Muscle layer of duodenum (tissue), 2 donors: Measurements from ENCODE around the gene DAZAP2.

Experiments used
- H3K27ac ChIP-seq: one replicate; pipeline ENCODE4 v1.7.0; 2013; ENCODE audit warnings: mild to moderate bottlenecking, low read length
- H3K27me3 ChIP-seq: one replicate; pipeline ENCODE4 v1.7.0; 2013; ENCODE audit warnings: low read depth, mild to moderate bottlenecking, control low read depth, low read length
- H3K36me3 ChIP-seq, 2 donors: one replicate each; pipeline ENCODE4 v1.7.0; 2013; ENCODE audit warnings: low read length in 2 of 2, control low read depth in 1 of 2, mild to moderate bottlenecking in 1 of 2; ENCODE audit not compliant: insufficient read depth in 2 of 2, control insufficient read depth in 1 of 2
- H3K4me1 ChIP-seq, 2 donors: one replicate each; pipeline ENCODE4 v1.7.0; 2013; ENCODE audit warnings: low read length in 2 of 2, mild to moderate bottlenecking in 2 of 2, control low read depth in 1 of 2, moderate library complexity in 1 of 2; ENCODE audit not compliant: insufficient read depth in 2 of 2, control insufficient read depth in 1 of 2
- H3K4me3 ChIP-seq, 2 donors: one replicate each; pipeline ENCODE4 v1.7.0; 2013; ENCODE audit warnings: low read length in 2 of 2, low read depth in 1 of 2, mild to moderate bottlenecking in 1 of 2
- H3K9me3 ChIP-seq, 2 donors: one replicate each; pipeline ENCODE4 v1.7.0; 2013; ENCODE audit warnings: low read length in 2 of 2, control low read depth in 1 of 2, mild to moderate bottlenecking in 1 of 2; ENCODE audit not compliant: control insufficient read depth in 1 of 2
- donor health status: healthy.

DAZAP2 gene

DNA sequence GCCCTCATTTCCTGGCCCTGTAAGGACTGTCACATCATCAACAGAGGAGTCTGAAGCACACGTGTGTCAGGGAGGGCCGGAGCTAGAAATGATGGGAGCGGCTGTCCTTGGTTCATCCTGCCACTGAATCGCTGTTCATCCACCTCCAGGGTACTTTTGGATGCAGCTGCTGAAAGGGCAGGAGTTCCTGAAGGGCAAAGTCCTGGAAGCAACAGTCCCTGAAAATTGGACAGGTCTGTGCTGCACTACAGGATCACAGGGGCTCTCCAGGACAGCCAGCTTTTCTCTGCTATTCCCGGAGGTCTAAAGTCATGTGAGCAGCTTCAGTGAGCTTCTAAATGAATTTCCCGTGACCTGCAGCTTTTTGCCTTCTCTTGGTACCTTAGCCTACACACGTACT, 38.5 kb upstream of the DAZAP2 start:
- Histone ChIP-seq H3K27me3 (no peaks in the 10 kb centered on the region), H3K4me3 (no peak overlapping the region), H3K36me3 (peaks cover 0 to 20% of the 10 kb centered on the region in 2 donors), H3K4me1 (no peaks in the 10 kb centered on the region), H3K9me3 (no peaks in the 10 kb centered on the region), H3K27ac (no peak overlapping the region)

DNA sequence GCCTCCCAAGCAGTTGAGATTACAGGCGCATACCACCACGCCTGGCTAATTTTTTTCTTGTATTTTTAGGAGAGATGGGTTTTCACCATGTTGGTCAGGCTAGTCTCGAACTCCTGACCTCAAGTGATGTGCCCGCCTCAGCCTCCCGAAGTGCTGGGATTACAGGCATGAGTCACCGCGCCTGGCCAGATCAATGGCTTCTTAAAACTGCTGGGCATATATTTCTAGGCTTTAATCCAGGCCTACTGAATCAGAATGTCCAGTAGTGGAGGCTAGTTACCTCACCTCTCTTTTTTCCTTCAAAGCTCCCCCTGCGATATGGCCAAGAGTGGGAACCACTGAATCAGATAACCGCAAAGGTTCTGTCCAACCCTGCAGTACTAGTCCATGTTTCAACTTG, 37.8 kb upstream of the DAZAP2 start:
- H3K4me3 ChIP-seq, result no peak overlapping the region
- no peak overlapping the region for H3K27ac ChIP-seq
- no peaks in the 10 kb centered on the region for H3K4me1 ChIP-seq
- peaks cover 0 to 20% of the 10 kb centered on the region in 2 donors for H3K36me3 ChIP-seq
- no peaks in the 10 kb centered on the region for H3K27me3 ChIP-seq
- H3K9me3 ChIP-seq, result no peaks in the 10 kb centered on the region

DNA sequence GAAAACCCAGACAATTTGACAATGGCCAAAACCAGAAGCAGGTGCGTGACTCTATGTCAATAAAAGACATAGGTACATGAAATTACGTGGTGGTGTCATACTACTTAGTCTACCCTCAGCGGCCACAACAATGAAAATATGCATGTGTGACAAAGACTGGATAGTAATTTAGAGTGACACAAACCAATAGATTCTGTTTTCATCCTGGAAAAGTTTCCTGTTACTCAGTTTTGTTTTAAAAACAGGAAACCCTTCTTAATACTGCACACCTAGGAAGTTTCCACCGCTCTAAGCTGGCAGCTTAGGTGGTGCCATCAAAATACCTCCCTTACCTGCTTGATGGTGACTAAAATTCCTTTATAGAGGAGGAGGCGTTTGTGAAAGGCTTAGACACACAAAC, 35.9 kb upstream of the DAZAP2 start:
- Histone ChIP-seq H3K9me3 (no peaks in the 10 kb centered on the region), H3K4me3 (no peak overlapping the region), H3K4me1 (no peaks in the 10 kb centered on the region), H3K27ac (no peak overlapping the region), H3K36me3 (peaks cover 0 to 13% of the 10 kb centered on the region in 2 donors), H3K27me3 (no peaks in the 10 kb centered on the region)

DNA sequence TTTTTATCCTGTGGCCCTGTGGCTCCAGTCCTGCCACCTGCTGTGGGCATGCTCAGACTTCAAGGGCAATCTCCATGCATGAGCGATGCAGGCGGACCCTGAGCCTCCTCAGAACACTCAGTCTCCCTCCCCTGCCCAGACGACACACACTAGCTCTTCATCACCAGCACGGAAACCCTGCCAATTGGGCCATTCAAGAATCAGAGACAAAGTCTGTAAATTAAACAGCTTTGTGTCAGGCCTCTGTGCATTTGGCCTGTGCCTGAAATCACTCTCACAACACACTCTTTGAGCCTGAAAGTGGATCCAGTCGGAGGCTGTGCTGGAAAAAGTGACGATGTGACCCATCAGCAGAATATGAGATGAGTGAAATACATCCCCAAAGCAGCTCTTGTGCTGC, 33.3 kb upstream of the DAZAP2 start:
- Histone ChIP-seq H3K4me3 (no peak overlapping the region), H3K27me3 (no peaks in the 10 kb centered on the region), H3K27ac (no peak overlapping the region), H3K36me3 (peaks cover 0 to 8% of the 10 kb centered on the region in 2 donors), H3K9me3 (no peaks in the 10 kb centered on the region), H3K4me1 (no peaks in the 10 kb centered on the region)

DNA sequence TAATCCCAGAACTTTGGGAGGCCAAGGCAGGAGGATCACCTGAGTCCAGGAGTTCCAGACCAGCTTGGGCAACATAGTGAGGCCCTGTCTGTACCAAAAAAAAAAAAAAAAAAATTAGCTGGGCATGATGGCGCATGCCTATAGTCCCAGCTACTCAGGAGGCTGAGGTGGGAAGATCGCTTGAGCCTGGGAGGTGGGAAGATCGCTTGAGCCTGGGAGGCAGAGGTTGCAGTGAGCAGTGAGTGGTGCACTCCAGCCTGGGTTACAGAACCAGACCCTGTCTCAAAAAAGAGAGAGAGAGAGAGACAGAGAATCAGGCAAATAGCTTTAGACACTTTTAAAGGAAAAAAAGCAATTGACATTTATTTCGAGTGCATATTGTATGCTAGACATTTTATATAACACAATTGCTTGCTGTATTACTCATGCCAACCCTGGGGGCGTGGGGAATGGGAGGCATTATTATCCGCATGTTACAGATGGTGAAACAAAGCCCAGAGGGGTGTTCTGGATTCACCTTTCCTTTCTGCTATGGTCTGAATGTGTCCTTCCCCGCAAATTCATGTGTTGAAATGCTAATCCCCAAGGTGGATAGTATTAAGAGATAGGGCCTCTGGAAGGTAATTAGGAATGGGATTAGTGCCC, 30.5 kb upstream of the DAZAP2 start:
- no peak overlapping the region for H3K4me3 ChIP-seq
- H3K27me3 ChIP-seq, result no peaks in the 10 kb centered on the region
- peaks cover 0 to 1% of the 10 kb centered on the region in 2 donors for H3K36me3 ChIP-seq
- H3K4me1 ChIP-seq, result no peaks in the 10 kb centered on the region
- no peak overlapping the region for H3K27ac ChIP-seq
- no peaks in the 10 kb centered on the region for H3K9me3 ChIP-seq

DNA sequence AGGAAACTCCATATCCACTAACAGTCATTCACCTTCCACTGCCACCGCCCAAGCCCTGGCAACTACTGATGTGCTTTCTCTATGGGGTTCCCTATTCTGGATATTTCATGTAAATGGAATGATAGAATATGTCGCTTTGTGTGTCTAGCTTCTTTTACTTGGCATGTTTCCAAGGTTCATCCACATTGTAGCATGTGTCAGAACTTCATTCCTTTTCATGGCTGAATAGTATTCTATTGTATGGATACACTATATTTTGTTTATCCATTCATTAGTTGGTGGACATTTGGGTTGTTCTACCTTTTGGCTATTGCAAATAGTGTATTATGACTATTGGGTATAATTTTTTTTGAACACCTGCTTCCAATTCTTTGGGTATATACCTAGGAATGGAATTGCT, 29.4 kb upstream of the DAZAP2 start:
- Histone ChIP-seq H3K4me1 (no peaks in the 10 kb centered on the region), H3K27ac (no peak overlapping the region), H3K4me3 (no peak overlapping the region), H3K27me3 (no peaks in the 10 kb centered on the region), H3K36me3 (no peaks in the 10 kb centered on the region), H3K9me3 (no peaks in the 10 kb centered on the region)

DNA sequence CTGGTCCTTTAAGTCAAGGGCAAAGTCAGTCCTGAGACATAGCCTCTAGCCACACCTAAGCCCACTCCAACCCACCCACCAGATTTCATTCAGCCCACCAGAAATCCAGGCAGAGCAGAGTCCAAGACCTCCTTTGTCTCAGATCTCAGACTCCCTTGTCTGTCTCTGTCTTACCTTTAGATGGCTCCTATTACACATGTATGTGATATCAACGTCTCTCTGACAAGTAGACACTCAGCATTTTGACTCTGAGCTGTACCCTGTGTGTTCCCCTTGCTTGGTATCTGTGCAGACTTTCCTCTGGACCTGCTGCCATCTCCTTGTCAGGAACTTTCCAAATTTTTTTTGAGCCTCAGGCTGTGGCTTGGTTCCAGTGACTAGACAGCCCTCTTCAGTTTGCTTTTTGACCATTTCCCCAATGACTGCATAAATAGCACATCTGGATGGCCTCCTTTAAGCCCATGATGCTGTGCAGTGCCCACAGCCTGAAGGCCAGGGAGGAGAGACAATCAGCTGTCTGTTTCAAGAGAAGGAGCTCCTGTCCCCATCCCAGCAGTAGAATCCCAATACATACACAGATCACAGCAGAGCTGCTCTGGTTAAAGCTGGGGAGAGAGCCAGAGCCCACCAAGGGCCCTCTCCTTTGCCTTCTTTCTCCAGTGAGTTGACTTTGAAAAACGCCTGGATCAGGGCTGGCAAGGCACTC, 27.8 kb upstream of the DAZAP2 start:
- Histone ChIP-seq H3K4me3 (no peak overlapping the region), H3K36me3 (no peaks in the 10 kb centered on the region), H3K27ac (no peak overlapping the region), H3K4me1 (no peaks in the 10 kb centered on the region), H3K9me3 (no peaks in the 10 kb centered on the region), H3K27me3 (no peaks in the 10 kb centered on the region)

DNA sequence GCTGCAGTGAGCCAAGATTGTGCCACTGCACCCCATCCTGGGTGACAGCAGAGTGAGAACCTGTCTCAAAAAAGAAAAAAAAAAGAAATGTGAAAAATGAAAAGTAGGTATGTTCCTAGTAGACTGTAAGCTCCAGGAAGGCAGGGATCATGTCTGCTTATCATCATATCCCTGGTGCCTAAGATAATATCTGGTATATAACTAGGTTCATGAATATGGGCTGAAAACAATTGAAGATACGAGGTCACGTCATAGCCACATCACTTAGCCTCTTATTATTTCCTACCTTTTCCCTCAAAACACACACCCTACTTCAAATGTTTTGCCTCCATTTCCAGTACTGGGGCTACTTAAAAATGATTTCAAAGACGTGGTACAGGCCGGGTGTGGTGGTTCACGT, 23.7 kb upstream of the DAZAP2 start:
- no peak overlapping the region for H3K27ac ChIP-seq
- no peaks in the 10 kb centered on the region for H3K27me3 ChIP-seq
- H3K4me1 ChIP-seq, result peaks cover 9 to 20% of the 10 kb centered on the region in 2 donors
- no peaks in the 10 kb centered on the region for H3K9me3 ChIP-seq
- H3K4me3 ChIP-seq, result no peak overlapping the region
- H3K36me3 ChIP-seq, result no peaks in the 10 kb centered on the region

- Histone ChIP-seq H3K27me3 (no peaks in the 10 kb centered on the region), H3K27ac (no peak overlapping the region)
These were observed 22.0 kb upstream of the DAZAP2 start for GRCh38 chr12:51216642-51217041.

DNA sequence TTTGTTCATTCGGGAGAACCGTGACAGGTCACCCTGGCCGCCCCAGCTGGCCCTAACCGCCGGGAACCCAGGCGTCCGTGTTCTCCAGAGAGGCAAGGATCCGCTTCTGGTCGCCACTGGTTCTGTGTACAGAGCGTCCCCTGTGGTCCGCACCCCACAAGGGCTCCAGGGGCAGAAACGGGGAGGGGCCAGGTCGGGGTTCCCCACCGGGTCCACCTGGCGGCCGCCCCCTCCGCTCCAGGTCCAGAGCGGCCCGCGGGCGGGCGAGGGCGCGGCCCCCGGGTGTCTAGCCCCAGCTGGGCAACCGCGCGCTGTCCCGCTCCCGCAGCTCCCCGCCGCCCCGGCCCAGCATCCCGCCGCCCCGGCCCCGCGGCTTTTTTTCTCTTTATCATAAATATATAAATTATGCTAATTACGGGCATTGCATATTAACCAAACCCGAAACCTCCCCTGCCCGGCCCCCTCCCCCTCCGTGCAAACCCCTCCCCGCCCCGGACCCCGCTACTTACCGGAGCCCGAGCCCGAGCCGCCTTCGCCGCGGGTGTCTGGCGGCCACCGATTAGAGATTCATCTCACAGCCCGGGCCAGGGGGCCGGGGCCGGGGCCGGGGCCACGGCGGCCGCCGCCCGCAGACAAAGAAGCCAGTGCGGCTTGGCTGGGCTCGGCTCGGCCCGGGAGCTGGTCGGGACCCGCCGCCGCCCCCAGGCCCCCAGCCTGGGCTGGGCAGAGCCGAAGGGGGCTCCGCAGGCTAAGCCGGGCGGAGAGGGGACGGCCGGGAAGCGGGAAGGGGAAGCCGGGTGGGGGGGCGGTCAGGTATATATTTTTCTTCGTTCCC, 21.3 kb upstream of the DAZAP2 start:
- H3K9me3 ChIP-seq, result no peaks in the 10 kb centered on the region
- peak overlapping the region; percentile 88 for H3K27ac ChIP-seq
- no peaks in the 10 kb centered on the region for H3K36me3 ChIP-seq
- H3K27me3 ChIP-seq, result no peaks in the 10 kb centered on the region
- peak overlapping the region; percentile 77 to 80 for H3K4me3 ChIP-seq
- peaks cover 9 to 20% of the 10 kb centered on the region in 2 donors for H3K4me1 ChIP-seq

More at GRCh38 chr12:51216642-51217041, 22.0 kb upstream of the DAZAP2 start:
- H3K9me3 ChIP-seq, result no peaks in the 10 kb centered on the region
- H3K36me3 ChIP-seq, result no peaks in the 10 kb centered on the region
- peaks cover 9 to 20% of the 10 kb centered on the region in 2 donors for H3K4me1 ChIP-seq
- peak overlapping the region; percentile 44 to 77 for H3K4me3 ChIP-seq

DNA sequence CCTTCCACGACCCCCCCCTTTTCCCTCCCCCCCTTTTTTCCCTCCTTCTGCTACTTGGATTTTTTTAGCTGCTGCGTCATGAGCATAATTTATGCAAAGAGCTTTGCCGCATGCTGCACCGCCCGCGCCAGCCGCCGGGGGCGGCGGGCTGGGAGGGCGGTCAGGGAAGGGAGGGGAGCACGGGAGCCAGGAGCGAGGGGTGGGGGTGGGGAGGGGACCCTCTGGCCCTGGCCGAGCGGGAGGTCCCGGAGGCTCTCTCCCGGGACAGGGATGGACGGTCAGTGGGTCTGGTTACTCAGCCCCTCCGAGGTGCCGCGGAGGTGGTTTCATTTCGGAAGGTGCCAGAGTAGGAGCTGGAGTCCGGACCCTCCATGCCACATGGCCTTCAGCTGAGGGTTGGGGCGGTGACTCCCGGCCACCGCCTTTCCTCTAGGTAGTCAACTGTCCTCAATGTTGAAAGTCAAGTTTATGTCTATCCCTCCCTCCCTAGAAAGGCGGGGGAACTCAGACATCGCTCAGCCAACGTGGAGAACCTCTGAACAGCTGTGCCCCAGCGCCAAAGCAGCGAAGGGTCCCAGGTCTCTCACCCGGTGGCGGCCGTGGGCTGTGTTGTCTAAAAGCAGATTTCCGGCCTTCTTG, 20.5 kb upstream of the DAZAP2 start, which contains the start of gene POU6F1:
Gene POU6F1, minus strand, starts transcription at position 95 of the 639 bp plus-strand sequence. CDS start 11,226 bp downstream, outside the sequence.
- peak within 1 kb of the TSS; percentile 88 for H3K27ac ChIP-seq
- H3K4me3 ChIP-seq, result peak within 1 kb of the TSS; percentile 77 to 80

More for the DNA sequence above, 20.5 kb upstream of the DAZAP2 start, which contains the start of gene POU6F1:
- H3K4me1 ChIP-seq, result peaks cover 9 to 20% of the 10 kb centered on the region in 2 donors
- no peaks in the 10 kb centered on the region for H3K9me3 ChIP-seq
- H3K36me3 ChIP-seq, result no peaks in the 10 kb centered on the region
- H3K27me3 ChIP-seq, result no peaks in the 10 kb centered on the region
